GM19099 (cell line): ENCODE measurements around the gene SIGLEC12.

Experiments used
- POLR2A ChIP-seq: IDR thresholded peaks from 3 replicates; pipeline ENCODE4 v1.6.1; 2011; ENCODE audit warnings: low read depth; ENCODE audit not compliant: insufficient read length; ENCODE audit errors: extremely low read depth

SIGLEC12 gene

GRCh38 chr19:51507640-51508058, 6.0 kb upstream of the SIGLEC12 start:
- no peak for TF ChIP-seq POLR2A

- TF ChIP-seq POLR2A: no peak
These were observed 5.6 kb upstream of the SIGLEC12 start for GRCh38 chr19:51507192-51507591.

GRCh38 chr19:51505904-51506303, 4.3 kb upstream of the SIGLEC12 start:
- no peak for TF ChIP-seq POLR2A

GRCh38 chr19:51503896-51504295, 2.3 kb upstream of the SIGLEC12 start:
- TF ChIP-seq POLR2A: no peak

- no peak for TF ChIP-seq POLR2A
These were observed 1.8 kb upstream of the SIGLEC12 start for GRCh38 chr19:51503286-51503817.

- TF ChIP-seq POLR2A: no peak
These were observed 3.9 kb downstream of the SIGLEC12 start for GRCh38 chr19:51497666-51498065.

GRCh38 chr19:51493776-51494175, 7.8 kb downstream of the SIGLEC12 start:
- no peak for TF ChIP-seq POLR2A

GRCh38 chr19:51491586-51491985, 10.0 kb downstream of the SIGLEC12 start:
- no peak for TF ChIP-seq POLR2A

GRCh38 chr19:51490676-51491075, 10.9 kb downstream of the SIGLEC12 start:
- no peak for TF ChIP-seq POLR2A

- no peak for TF ChIP-seq POLR2A
These were observed 12.5 kb downstream of the SIGLEC12 start for GRCh38 chr19:51489113-51489512.

GRCh38 chr19:51488491-51488890, 13.1 kb downstream of the SIGLEC12 start:
- TF ChIP-seq POLR2A: no peak

GRCh38 chr19:51485960-51486660, 15.5 kb downstream of the SIGLEC12 start:
- TF ChIP-seq POLR2A: no peak

- no peak for TF ChIP-seq POLR2A
These were observed 21.0 kb downstream of the SIGLEC12 start for GRCh38 chr19:51480590-51480989.

- TF ChIP-seq POLR2A: no peak
These were observed 21.9 kb downstream of the SIGLEC12 start for GRCh38 chr19:51479531-51480331.

GRCh38 chr19:51478381-51479234, 23.0 kb downstream of the SIGLEC12 start, which contains the start of gene CEACAM18:
CEACAM18 (plus strand) TSS chr19:51478539.
- TF ChIP-seq POLR2A: no peak
